Stimulated activated CD4-positive, alpha-beta T cell treated with anti-CD3 and anti-CD28 coated beads, TNF-alpha, amount 100 ng/mL, for 1 hour (primary cell): ENCODE data around the gene ELOVL4.
A peak's percentile ranks its signal among the peaks of the same experiment; 100 is the strongest.

Source experiments
- DNase-seq, 3 donors: peaks; one replicate each; pipeline ENCODE4 v3.0.0-alpha.2; 2020; ENCODE audit warnings: low read depth in 3 of 3, low spot score in 1 of 3

ELOVL4 gene

GRCh38 chr6:79913369-79913768 lies 34.0 kb downstream of the ELOVL4 start:
- DNase-seq, result no peak

GRCh38 chr6:79911992-79912391 lies 35.4 kb downstream of the ELOVL4 start:
- DNase-seq, result no peak

- DNase-seq, result no peak
These were observed 37.8 kb downstream of the ELOVL4 start for GRCh38 chr6:79909517-79909916.

GRCh38 chr6:79902046-79902445 lies 45.3 kb downstream of the ELOVL4 start:
- no peak for DNase-seq

GRCh38 chr6:79898076-79898475 lies 49.3 kb downstream of the ELOVL4 start:
- DNase-seq, result no peak

- no peak for DNase-seq
These were observed 51.3 kb downstream of the ELOVL4 start for GRCh38 chr6:79896075-79896449.

DNA sequence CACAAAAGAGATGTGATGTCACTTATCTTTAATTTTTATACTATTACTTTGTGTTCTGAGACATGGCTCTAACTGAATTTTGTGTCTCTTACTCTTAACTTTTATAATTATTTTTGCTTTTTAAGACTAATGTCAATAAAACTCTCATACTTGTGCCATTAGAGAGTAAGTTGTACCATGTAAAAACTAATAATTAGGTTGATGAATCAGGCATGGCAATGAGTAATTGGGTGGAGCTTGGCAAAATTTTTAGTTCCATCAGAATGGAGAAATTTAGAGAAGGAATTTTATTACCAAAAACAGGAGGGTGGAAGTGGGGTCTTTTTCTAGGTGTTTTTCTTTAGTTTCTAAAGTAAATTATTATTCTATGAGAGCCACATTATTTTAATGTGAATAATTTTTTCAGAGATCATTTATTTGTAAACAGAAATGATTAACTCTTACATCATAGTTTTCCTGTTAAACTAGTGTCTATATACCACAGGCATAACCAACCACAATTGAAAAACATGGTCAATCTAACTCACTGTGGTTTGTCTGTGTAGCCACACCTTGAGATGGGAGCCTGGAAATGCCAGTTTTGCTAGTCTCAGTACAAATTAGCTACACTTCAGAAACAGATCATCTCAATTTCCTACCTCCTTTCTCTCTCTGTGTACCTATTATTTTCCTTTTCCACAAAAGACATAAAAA lies 51.8 kb downstream of the ELOVL4 start:
- DNase-seq, result no peak

GRCh38 chr6:79894939-79895338 lies 52.4 kb downstream of the ELOVL4 start:
- DNase-seq, result no peak

DNA sequence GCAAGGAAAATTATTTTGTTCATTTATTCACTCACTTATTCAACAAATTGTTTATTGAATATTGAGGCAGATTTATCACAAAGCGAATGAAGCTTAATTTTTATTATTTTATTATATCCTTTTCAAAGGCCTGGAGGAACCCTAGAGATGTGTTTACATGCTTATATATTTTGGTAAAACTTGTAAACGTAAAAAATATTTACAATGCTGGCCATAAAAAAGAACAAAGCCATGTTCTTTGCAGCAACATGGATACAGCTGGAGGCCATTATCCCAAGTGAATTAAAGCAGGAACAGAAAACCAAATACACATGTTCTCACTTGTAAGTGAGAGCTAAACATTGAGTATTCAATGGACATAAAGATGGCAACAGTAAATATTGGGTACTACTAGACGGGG lies 58.8 kb downstream of the ELOVL4 start:
- no peak for DNase-seq

DNA sequence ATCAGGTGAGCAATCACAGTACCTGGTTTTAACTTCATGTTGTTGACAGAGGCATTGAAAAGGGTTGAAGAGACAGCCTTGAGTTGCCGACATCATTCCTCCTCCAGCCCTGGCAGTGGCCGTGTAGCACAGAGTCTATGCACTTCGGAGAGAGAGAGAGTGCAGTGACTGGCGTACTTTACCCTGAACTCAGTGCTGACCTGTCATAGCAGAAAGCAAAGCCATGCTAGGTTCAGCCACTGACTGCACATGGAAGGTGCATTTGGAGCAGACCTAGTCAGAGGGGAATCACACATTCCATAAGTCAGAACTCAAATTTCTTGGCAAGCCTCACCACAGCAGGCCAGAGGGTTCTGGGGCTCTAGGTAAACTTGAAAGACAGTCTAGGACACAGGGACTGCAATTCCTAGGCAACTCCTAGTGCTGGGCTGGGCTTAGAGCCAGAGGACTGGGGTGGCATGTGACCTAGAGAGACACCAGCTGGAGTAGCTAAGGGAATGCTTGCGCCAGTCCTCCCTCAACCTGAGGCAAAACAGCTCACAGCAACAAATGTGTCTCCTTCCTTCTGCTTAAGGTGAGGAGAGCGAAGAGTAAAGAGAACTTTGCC lies 69.1 kb downstream of the ELOVL4 start:
- DNase-seq, result no peak

DNA sequence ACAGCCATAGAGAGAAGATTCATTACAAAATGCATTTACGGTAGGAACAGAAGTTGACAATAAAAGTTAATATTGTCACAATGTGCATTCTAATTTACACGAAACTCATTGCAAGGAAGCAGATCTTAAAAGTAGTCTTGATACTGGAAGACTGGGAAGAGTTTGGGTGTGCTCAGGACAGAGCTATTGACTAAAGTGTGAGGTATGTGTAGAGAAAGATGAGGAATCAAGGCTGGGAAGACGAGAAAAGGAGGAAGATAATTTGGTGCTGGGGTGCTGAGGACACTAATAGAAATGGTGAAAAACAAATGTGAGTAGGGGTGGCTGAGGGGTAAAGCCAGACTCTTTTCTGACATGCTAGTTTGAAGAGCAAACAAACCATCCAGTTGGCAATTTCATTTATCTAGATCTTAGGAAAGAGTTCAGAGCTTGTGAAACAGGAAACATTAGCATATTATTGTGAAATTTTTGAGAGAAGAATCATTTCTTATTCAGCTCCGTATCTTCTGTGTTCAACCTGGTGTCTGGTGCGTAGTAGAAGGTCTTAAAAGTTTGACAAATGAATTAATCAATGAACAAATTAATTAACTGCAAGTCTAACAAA lies 72.7 kb downstream of the ELOVL4 start:
- DNase-seq, result no peak

- DNase-seq, result no peak
These were observed 74.4 kb downstream of the ELOVL4 start for GRCh38 chr6:79872986-79873385.

- no peak for DNase-seq
These were observed 75.0 kb downstream of the ELOVL4 start for GRCh38 chr6:79872303-79872702.

GRCh38 chr6:79869600-79870084 lies 77.7 kb downstream of the ELOVL4 start:
- peak; percentile 24 to 66 (median 53) for DNase-seq

DNA sequence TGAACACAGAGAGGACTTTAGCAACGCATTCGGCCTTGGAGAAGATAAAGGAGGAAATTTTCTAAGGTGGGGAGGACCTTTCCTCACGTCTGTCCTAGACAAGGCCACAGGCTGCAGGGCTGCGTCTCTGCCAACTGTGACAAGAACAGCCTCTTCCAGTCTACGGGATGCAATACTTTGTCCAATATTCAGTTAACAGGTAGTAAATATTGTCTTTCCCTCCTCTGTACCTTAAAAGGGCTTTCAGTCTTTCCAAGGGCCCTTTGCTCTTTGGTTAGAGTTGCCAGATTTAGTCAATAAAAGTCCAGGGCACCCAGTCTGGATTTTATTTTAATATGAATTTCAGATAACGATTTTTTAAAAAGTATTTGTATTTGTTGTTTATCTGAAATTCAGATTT lies 78.2 kb downstream of the ELOVL4 start:
- no peak for DNase-seq

- peak in 1 of 3 donors; percentile 8 for DNase-seq
These were observed 79.1 kb downstream of the ELOVL4 start for GRCh38 chr6:79868098-79868722.
